IPS-18c (cell line): ENCODE measurements around the gene SV2C.
"Not testable (repeated sequence)": the region's sequence is repeated elsewhere in the genome, so short reads cannot be mapped to it uniquely, and the experiment has no call there.

Source experiments
- H3K4me3 ChIP-seq: 2 replicates; pipeline ENCODE4 v1.7.0; 2013; ENCODE audit warnings: low read depth, mild to moderate bottlenecking, low read length, moderate library complexity; ENCODE audit not compliant: insufficient read depth
- H3K9me3 ChIP-seq: one replicate; pipeline ENCODE4 v1.6.1; 2013; ENCODE audit warnings: mild to moderate bottlenecking, low read length, moderate library complexity; ENCODE audit not compliant: control insufficient read depth, insufficient read depth

The SV2C gene

DNA sequence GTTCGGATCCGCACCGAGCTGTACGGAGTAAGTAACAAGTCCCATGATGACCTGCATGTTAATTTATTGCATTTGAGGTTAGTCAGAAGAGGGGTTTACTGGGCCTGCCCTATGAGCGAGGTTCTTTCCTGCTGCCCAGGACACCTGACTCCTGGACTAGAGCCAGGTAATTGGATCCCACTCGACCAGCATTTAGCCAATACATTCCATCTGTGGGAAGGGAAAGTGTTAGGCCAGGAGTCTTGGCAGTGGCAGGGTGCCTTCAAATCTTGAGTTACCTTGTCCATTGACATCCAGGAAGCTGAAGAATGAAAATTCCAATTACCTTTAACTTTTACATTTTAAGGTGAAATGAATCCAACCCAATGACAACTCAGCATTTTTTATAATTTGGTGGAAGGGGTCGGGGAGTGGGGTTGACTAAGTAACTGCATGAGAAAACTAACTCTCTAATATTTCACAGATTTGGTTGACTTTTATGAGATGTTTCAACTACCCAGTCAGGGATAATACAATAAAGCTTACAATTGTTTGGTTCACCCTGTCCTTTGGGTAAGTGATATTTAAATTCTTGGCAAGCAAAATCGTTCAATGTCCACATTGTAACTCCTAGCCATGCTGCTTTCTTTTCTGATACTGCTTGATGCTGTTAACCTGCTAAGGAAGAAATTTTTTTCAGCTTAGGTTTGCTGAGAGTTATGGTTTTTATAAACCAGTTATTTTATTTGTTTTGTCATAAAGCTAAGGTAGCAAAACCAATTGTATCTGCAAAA lies 208.3 kb downstream of the SV2C start:
- no peaks in the 10 kb centered on the region for H3K9me3 ChIP-seq

DNA sequence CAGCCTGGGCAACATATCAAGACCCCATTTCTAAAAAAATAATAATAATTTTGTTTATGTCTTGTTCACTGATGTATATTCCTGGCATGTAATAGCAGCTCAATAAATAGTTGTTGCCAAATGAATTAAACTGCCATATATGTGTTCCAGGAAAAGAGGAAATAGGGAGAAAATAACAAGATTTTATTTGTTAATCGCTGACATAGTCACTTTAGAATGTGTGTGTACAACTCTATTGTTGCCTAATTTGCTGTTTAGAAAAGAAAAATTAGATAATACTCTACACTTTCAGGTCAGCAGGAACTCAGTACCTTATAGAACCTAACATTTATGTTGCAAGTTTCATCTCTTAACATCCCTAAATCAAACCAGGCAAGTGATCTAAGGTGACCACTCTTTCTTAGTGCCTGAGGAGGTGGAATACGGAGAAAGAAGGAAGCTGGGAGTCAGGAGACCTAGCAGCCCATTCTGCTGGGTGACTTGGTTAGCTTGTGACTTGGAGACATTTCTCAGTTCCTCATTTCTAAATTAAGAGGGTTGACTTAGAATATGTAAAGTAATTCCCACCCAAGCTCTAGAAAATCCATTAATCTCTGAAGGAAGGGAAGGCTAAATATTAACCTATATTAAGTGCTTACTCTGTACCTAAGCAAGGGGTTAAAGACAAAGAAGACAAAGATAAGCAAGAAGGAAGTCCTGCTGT lies 209.6 kb downstream of the SV2C start:
- no peaks in the 10 kb centered on the region for H3K9me3 ChIP-seq
- H3K4me3 ChIP-seq = no peak overlapping the region

More for the DNA sequence above, 208.3 kb downstream of the SV2C start:
- H3K4me3 ChIP-seq = no peak overlapping the region

DNA sequence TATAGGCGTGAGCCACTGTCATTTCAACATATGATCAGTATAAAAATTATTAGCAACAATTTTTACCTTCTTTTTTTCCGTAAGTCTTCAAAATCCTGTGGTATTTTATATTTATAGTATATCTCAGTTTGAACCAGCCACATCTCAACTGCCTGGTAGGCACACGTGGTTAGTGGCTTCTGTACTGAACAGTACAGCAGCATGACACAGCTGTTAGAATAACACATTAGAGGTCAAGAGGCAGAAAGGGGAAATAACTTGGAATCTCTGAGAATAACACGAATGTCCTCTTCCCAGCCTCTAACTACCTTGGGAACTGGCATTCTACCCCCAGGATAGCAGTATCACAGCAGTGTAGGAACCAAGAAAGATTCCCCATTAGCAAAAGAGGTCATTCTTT lies 211.4 kb downstream of the SV2C start:
- Histone ChIP-seq H3K4me3 (no peak overlapping the region), H3K9me3 (no peaks in the 10 kb centered on the region)

DNA sequence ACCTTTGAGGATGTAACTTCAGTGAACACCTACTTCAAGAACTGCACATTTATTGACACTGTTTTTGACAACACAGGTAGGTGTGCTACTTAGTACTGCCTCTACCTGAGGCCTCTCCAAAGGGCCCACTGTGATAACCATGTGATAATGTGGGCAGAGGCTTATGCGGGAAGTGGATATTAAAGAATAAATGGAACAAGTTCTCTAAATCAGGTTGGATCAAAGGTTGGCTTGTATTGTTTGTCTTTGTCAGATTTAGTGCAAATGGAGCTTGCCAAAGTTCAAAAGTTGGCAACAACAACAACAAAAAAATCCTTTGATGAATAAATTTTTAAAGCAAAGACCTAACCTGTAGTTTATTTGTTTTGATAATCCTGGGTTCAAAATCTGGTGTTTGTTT lies 215.7 kb downstream of the SV2C start:
- Histone ChIP-seq H3K9me3 (no peaks in the 10 kb centered on the region), H3K4me3 (no peak overlapping the region)

DNA sequence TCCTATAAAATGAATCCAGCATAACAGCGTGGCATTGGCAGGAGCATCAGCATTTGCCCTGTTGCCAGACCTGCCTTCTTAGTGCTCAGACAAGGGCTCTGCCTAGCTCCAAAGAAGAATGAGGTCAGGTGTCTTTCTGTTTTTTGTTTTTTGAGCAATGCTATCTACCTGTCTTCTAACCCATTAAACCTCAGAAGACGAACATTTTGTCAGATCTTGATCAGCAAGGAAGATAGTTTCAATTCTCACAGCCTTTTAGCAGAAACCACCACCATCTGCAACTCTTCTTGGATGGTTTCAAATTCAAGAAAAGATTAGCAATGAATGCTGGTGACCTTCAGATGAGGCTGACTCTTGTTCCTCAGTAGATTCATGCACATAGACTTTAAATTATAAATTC lies 216.4 kb downstream of the SV2C start:
- Histone ChIP-seq H3K4me3 (no peak overlapping the region), H3K9me3 (no peaks in the 10 kb centered on the region)

DNA sequence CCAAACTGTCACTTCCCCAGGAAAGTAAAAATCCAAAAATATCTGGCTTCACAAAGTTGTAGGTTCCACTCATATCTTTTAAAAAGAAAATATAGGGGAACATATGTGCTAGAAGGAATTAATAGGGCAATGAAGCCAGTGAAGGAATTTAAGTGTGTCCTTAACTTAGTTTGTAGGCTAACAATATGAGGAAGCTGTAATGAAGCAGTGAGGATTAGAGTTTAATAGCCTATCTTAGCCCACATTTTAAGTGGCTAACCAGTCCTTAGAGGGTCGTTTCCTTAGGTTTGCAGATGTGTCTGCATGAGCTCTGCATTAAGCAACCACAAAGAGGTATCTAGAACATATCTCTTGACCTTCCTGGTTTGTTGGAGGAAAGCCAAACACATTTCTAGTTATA lies 218.7 kb downstream of the SV2C start:
- H3K4me3 ChIP-seq, H3K9me3 ChIP-seq: not testable (repeated sequence)

DNA sequence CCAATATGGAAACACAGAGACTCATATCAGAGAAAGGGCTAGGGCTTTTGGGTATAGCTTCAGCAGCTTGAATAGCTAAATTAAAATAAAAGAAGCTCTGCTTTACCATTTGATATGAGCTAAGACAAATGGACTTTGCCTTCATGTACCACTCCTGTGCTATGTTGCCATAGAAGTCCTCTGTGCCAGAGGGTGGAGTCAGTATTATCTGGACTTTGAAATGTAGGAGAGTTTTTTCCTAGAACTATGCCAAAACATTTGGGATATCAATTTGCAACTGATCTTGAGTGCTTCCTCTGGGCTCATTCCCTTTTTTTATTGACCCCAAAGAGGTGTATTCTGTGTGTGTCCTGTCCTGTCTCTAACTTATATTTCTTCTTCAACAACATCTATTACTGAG lies 219.5 kb downstream of the SV2C start:
- not testable (repeated sequence) for H3K9me3 ChIP-seq, H3K4me3 ChIP-seq

DNA sequence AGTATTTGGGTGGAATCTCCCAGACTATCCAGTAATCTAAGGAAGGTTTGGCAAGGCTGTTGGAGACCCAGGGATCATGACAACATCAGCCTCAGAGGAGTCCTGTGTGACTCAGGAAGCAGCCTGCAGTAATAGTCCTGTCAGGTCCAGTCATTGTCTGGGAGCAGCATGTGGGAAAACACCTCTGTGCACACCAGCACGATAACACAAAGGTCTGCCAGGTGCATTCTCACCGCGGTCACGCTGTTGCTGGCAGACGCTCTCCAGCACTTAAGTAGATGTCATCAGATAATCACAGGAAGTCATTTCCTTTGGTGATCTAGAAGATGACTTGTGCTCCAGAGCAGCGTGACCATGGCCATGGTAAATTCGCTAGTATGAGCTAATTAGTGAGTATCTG lies 220.7 kb downstream of the SV2C start:
- Histone ChIP-seq H3K4me3 (no peak overlapping the region), H3K9me3 (no peaks in the 10 kb centered on the region)

DNA sequence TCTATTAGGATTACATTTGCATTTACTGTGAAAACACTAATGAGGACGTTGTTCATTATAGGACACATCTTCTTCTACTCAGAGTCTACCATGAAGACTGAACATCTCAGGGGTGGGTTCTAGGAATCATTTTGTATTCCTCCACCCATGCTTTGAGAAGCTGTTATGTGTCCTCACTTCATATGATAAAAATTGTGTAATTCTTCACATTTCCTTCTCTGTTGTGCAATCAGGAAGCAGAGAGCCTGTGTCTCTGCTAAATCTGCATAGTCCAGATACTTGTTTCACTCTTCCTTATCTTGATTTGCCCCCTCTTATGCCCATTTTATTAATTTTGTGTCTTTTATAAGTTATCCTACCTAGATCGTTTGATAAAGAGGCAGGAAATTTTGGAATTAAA lies 222.1 kb downstream of the SV2C start:
- Histone ChIP-seq H3K4me3 (no peak overlapping the region), H3K9me3 (no peaks in the 10 kb centered on the region)

DNA sequence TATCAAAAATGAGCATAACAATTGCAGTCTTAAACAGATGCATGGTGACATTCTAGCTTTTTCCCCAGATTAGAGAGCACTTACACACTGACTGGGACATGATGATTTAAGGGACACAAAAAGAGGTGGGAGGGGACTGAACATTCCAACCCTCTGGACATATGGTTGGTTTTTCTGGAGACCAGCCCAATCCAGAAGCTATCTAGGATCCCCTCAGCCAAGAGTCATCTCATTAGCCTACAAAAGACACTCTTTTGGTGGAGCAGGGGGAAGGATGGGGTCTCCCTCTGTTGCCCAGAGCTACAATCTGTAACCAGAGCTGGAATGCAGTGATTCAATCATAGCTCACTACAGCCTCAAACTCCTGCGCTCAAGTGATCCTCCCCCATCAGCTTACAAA lies 222.6 kb downstream of the SV2C start:
- H3K4me3 ChIP-seq = no peak overlapping the region
- H3K9me3 ChIP-seq = no peaks in the 10 kb centered on the region

DNA sequence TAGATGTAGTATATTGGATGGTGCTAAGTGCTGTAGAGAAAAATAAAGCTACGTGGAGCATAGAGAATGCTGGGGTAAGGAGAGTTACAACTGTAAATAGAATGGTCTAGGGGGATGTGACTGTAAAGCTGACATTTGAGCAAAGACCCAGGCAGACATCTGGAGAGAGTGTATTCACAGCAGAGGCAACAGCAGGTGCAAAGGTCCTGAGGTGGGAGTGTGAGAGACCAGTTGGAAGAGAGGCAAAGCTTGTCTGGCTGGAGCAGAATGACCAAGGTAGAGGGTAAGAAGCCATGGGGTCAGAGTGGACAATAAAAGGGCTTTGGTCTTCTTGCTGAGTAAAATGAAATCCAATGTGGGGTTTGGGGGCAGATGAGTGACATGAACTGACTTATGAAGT lies 227.0 kb downstream of the SV2C start:
- no peak overlapping the region for H3K4me3 ChIP-seq
- no peaks in the 10 kb centered on the region for H3K9me3 ChIP-seq

DNA sequence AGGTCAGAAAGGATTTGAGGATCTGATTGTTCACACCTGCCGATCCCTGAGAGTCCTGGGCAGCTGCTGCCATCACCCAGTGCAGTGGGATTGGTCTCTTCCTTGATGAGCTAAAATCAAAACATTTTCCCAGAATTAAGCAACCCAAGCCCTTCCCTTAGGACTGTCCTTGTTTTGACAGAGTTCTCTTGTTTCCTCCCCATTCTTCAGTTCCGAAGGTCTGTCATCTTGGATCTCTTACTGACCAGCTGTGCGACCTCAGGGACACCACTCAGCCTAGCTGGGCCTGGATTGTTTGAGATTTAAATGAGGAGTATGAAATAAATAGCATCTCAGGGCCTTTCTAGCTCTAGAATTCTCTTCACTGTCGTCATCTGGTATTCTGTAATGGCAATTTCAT lies 229.6 kb downstream of the SV2C start:
- Histone ChIP-seq H3K4me3 (no peak overlapping the region), H3K9me3 (no peaks in the 10 kb centered on the region)

DNA sequence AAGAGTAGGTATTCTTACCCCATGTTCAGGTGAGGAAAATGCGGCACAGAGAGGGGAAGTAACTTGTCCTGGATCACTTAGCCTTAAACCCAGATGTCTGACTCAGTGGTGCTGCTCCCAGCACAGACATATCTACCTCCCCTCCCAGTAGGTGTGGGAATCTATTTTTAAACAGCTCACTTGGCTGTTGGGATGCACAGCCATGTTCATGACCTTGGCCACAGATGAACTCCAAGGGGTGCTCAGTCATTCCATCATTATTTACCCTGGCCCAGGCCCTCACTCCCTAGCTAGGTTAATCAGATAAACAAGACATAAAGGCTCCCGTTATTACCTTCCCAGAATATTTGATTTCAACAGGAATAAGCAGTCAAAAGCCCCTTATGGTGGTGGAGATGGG lies 231.5 kb downstream of the SV2C start:
- Histone ChIP-seq H3K9me3 (no peaks in the 10 kb centered on the region), H3K4me3 (no peak overlapping the region)

DNA sequence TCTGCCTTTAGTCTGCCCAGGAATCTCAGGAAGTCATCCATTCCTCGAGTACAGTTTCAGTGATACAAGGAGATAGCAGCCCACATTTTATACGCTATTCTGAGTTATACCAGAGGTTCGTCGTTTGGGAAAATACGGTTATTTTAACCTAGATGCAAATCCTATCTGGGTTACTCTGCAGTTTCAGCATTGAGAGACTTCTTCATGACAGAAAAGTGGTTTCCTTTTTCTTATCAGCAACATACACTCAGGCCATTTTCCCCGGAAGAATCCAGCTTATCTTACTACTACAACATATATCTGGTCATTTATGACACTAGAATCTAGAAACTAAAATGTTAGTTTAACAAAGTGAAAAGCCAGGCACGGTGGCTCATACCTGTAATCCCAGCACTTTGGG lies 236.5 kb downstream of the SV2C start:
- Histone ChIP-seq H3K4me3 (no peak overlapping the region), H3K9me3 (no peaks in the 10 kb centered on the region)

DNA sequence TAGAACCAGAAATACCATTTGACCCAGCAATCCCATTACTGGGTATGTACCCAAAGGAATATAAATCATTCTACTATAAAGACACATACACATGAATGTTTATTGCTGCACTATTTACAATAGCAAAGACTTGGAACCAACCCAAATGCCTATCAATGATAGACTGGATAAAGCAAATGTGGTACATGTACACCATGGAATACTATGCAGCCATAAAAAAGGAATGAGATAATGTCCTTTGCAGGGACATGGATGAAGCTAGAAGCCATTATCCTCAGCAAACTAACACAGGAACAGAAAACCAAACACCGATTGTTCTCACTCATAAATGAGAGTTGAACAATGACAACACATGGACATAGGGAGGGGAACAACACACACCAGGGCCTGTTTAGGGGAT lies 240.3 kb downstream of the SV2C start:
- not testable (repeated sequence) for H3K9me3 ChIP-seq, H3K4me3 ChIP-seq

DNA sequence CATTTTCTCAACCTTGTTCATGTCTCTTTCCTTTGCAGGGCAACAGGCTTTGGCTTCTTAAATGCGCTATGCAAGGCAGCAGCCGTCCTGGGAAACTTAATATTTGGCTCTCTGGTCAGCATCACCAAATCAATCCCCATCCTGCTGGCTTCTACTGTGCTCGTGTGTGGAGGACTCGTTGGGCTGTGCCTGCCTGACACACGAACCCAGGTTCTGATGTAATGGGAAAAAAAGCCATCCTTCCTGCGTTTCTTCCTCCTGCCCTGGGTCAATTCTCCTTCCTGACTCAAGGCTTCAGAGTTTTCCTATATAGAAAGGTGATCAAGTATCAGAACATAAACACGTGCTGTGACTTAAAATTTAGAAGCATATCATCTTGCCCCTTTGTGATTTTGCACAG lies 242.1 kb downstream of the SV2C start:
- no peak overlapping the region for H3K4me3 ChIP-seq

DNA sequence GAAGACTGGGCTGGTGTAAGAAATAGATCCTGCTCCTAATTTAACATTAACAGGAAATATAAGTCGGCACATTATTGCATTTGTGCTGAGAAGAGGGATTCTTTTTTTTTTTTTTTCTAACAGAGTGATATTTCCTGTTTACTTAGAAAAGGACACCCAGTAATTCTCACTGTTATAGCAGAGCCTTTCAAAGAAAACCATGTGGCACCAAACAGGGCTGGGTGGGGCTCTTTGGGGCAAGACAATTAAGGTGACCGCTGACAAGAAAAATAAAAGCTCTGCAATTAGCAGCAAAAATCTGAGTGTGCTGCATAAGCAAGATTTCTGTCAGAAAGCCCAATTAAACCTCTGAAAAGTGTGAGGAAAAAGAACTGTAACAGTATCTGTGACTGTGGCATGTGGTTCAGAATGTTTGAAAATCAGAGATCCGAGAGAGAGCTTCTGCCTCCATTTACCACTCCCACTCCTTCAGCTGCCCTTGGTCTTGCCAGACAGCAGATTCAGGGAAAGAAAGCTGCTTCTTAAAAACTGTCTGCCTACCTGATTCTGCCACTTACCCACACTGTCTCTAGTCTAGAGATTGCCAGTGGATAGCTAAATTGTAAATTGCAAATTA lies 242.8 kb downstream of the SV2C start:
- no peaks in the 10 kb centered on the region for H3K9me3 ChIP-seq
- peak overlapping the region; percentile 17 for H3K4me3 ChIP-seq

More for the DNA sequence above, 242.1 kb downstream of the SV2C start:
- no peaks in the 10 kb centered on the region for H3K9me3 ChIP-seq

DNA sequence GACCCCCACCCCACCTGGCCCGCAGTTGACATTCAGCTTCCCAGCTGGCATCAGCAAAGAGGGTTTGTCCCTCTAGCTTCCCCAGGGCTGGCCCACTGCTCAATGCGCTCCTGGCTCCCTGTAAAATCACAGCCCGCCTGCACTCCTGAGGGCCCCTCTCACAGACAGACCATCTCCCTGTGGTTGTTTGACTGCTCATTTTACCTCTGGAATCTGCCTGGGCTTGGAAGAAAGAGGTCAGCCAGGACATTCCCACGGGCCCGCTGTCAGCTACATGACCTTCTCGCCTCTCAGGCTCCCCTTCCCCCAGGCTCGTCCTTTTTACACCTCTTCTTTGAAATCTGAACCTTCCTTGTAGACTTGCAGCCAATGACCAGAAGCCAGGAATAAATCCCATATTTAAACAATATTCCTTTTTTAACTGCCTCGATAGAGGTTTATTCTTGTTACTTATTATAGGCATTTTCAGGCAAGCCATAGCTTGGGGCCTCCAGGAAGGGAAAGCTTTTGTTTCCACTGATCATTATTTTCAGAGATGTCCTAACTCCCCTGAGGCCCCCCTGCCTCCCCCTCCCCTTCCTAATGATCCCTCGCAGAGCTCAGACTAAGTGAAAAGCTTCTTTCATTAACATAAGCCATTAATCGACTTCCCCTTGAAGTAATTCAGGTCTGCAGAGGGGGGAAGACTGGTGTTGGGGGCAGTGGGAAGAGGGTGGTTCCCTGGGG lies 243.6 kb downstream of the SV2C start:
- no peaks in the 10 kb centered on the region for H3K9me3 ChIP-seq
- peak overlapping the region; percentile 17 for H3K4me3 ChIP-seq
